HEK293 (cell line): ENCODE results near the gene ZFPM1.

Source experiments
- CTCF ChIA-PET: fragments of 350-600 bp; formaldehyde crosslinking; extraction: SDS; loops from one replicate; lab custom pipeline; 2021; ENCODE audit warnings: antibody characterized with exemption; lab: Yijun Ruan, JAX
- POLR2A ChIA-PET: fragments of 300-600 bp; formaldehyde crosslinking; extraction: SDS; loops from one replicate; lab custom pipeline; 2020; ENCODE audit warnings: antibody characterized with exemption, inconsistent platforms; lab: Yijun Ruan, JAX
- H3K27ac ChIP-seq: fragments of 200-500 bp; sonication (Bioruptor generic); 2 replicates; pipeline ENCODE4 v1.5.1; 2014; ENCODE audit warnings: low read depth, low read length, control low read depth, inconsistent platforms; ENCODE audit errors: extremely low read depth
- H3K36me3 ChIP-seq, 2 experiments: fragments of 200-500 bp in 1 of 2; sonication (Bioruptor generic) in 1 of 2; 1 replicate in 1 of 2; 2 replicates in 1 of 2; pipeline ENCODE4 v1.5.1; 2014 to 2017; ENCODE audit warnings: inconsistent platforms in 2 of 2, low read length in 2 of 2; ENCODE audit not compliant: control insufficient read depth in 2 of 2, insufficient read depth in 1 of 2
- H3K4me1 ChIP-seq: fragments of 200-500 bp; sonication (Bioruptor generic); 2 replicates; pipeline ENCODE4 v1.5.1; 2014; ENCODE audit warnings: mild to moderate bottlenecking, low read length, inconsistent platforms; ENCODE audit not compliant: control insufficient read depth, insufficient read depth
- H3K4me3 ChIP-seq: 2 replicates; pipeline ENCODE4 v1.5.1; 2011; ENCODE audit warnings: low read depth, mild to moderate bottlenecking, control low read depth, low read length, moderate library complexity
- H3K9me3 ChIP-seq: fragments of 200-500 bp; sonication (Bioruptor generic); 2 replicates; pipeline ENCODE4 v1.5.1; 2014; ENCODE audit warnings: low read depth, low read length, inconsistent platforms; ENCODE audit not compliant: control insufficient read depth, insufficient read depth
- BCL11A ChIP-seq: fragments of 450-650 bp; formaldehyde crosslinking; IDR thresholded peaks from 2 replicates; pipeline ENCODE4 v1.5.1; 2016; ENCODE audit warnings: low read depth, missing biosample characterization, missing genetic modification characterization
- PRDM1 ChIP-seq: fragments of 450-650 bp; formaldehyde crosslinking; IDR thresholded peaks from 2 replicates; pipeline ENCODE4; 2016; ENCODE audit warnings: missing biosample characterization, missing genetic modification characterization
- RBAK ChIP-seq: fragments of 450-650 bp; formaldehyde crosslinking; IDR thresholded peaks from 2 replicates; pipeline ENCODE4 v1.5.1; 2016; ENCODE audit warnings: missing biosample characterization, missing genetic modification characterization
- SP2 ChIP-seq: fragments of 450-650 bp; formaldehyde crosslinking; IDR thresholded peaks from 2 replicates; pipeline ENCODE4 v1.5.1; 2016; ENCODE audit warnings: missing biosample characterization, missing genetic modification characterization
- YY2 ChIP-seq: fragments of 450-650 bp; formaldehyde crosslinking; IDR thresholded peaks from 2 replicates; pipeline ENCODE4 v1.5.1; 2016; ENCODE audit warnings: missing biosample characterization, missing genetic modification characterization
- ZNF449 ChIP-seq: fragments of 450-650 bp; formaldehyde crosslinking; IDR thresholded peaks from 2 replicates; pipeline ENCODE4 v1.5.1; 2017; ENCODE audit warnings: missing biosample characterization, mild to moderate bottlenecking, missing genetic modification characterization, moderate library complexity
- ZNF664 ChIP-seq: fragments of 450-650 bp; formaldehyde crosslinking; IDR thresholded peaks from 2 replicates; pipeline ENCODE4 v1.5.1; 2016; ENCODE audit warnings: missing biosample characterization, missing genetic modification characterization
- ZNF768 ChIP-seq: fragments of 450-650 bp; formaldehyde crosslinking; IDR thresholded peaks from 2 replicates; pipeline ENCODE4 v1.5.1; 2018; ENCODE audit warnings: missing biosample characterization, mild to moderate bottlenecking, missing genetic modification characterization
- ZSCAN30 ChIP-seq: fragments of 450-650 bp; IDR thresholded peaks from 2 replicates; pipeline ENCODE4 v1.5.1; 2018; ENCODE audit warnings: missing biosample characterization, mild to moderate bottlenecking, missing genetic modification characterization, moderate library complexity
- ZSCAN5A ChIP-seq: fragments of 450-650 bp; formaldehyde crosslinking; IDR thresholded peaks from 2 replicates; pipeline ENCODE4 v1.5.1; 2016; ENCODE audit warnings: missing biosample characterization, missing genetic modification characterization
- TF ChIP-seq, protein P1 (sequence below): fragments of 450-650 bp; formaldehyde crosslinking; IDR thresholded peaks from 2 replicates; pipeline ENCODE4 v1.5.1; 2017; ENCODE audit warnings: missing biosample characterization, missing genetic modification characterization
- TF ChIP-seq, protein P2 (sequence below): fragments of 450-650 bp; formaldehyde crosslinking; IDR thresholded peaks from 2 replicates; pipeline ENCODE4 v1.5.1; 2016; ENCODE audit warnings: missing biosample characterization, missing genetic modification characterization
- TF ChIP-seq, protein P3 (sequence below): fragments of 450-650 bp; formaldehyde crosslinking; IDR thresholded peaks from 2 replicates; pipeline ENCODE4 v1.5.1; 2016; ENCODE audit warnings: missing biosample characterization, missing genetic modification characterization
- TF ChIP-seq, protein P4 (sequence below): fragments of 450-650 bp; formaldehyde crosslinking; IDR thresholded peaks from 2 replicates; pipeline ENCODE4 v1.5.1; 2017; ENCODE audit warnings: missing biosample characterization, missing genetic modification characterization

The ZFPM1 gene

GRCh38 chr16:88456356-88457292 is 3.5 kb downstream of the ZFPM1 start (continued):
- peak; percentile 82 for TF ChIP-seq ZNF449 (tag by site-specific recombination)
- TF ChIP-seq RBAK (tag by site-specific recombination): no peak
- TF ChIP-seq YY2 (tag by site-specific recombination): no peak
- TF ChIP-seq SP2 (tag by site-specific recombination): no peak
- TF ChIP-seq, protein P1, sequence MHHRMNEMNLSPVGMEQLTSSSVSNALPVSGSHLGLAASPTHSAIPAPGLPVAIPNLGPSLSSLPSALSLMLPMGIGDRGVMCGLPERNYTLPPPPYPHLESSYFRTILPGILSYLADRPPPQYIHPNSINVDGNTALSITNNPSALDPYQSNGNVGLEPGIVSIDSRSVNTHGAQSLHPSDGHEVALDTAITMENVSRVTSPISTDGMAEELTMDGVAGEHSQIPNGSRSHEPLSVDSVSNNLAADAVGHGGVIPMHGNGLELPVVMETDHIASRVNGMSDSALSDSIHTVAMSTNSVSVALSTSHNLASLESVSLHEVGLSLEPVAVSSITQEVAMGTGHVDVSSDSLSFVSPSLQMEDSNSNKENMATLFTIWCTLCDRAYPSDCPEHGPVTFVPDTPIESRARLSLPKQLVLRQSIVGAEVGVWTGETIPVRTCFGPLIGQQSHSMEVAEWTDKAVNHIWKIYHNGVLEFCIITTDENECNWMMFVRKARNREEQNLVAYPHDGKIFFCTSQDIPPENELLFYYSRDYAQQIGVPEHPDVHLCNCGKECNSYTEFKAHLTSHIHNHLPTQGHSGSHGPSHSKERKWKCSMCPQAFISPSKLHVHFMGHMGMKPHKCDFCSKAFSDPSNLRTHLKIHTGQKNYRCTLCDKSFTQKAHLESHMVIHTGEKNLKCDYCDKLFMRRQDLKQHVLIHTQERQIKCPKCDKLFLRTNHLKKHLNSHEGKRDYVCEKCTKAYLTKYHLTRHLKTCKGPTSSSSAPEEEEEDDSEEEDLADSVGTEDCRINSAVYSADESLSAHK (tag by site-specific recombination): no peak
- TF ChIP-seq BCL11A (tag by site-specific recombination): no peak
- TF ChIP-seq, protein P2, sequence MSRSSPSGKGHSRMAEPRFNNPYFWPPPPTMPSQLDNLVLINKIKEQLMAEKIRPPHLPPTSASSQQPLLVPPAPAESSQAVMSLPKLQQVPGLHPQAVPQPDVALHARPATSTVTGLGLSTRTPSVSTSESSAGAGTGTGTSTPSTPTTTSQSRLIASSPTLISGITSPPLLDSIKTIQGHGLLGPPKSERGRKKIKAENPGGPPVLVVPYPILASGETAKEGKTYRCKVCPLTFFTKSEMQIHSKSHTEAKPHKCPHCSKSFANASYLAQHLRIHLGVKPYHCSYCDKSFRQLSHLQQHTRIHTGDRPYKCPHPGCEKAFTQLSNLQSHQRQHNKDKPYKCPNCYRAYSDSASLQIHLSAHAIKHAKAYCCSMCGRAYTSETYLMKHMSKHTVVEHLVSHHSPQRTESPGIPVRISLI (tag by site-specific recombination): no peak

DNA sequence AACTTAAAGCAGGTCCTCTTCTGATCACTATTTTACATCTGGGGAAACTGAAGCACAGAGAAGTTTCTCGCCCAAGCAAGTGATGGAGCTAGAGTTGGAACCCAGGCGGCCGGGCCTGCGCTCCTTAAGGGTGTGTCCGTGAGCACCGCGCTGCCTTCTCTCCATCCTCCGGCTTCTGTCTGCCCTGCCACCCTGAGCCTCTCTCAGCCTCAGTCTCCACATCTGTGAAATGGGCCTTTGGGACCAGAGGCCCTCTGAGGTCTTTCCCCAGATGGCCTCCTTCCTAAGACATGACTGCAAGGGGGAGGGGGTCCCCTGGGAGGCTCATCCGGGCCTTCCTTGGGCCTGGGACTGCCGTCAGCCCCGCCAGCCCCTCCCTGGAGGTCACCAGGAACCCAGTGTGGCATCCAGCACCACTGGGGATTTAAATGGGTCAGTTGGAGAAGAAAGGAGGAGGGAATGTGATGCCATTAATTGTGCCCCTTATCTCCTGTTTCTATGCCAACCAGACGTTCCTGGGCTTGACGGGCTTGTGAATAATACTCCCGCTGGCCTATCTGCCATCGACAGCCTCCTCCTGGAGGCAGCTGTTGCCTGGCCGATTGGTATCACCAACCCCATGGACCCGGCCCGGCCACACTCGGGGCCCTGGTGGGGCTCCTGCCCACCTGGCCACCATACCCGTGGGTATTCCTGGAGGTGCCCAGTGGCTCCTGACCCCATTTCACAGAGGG is 5.1 kb downstream of the ZFPM1 start:
- TF ChIP-seq PRDM1: no peak
- TF ChIP-seq ZNF768 (tag by site-specific recombination): 0 out of 2 replicates have a peak, but pooled peaks have one; percentile 36
- 0 out of 2 replicates have a peak, but pooled peaks have one; percentile 6 for TF ChIP-seq ZNF664 (tag by site-specific recombination)
- TF ChIP-seq ZSCAN30 (tag by site-specific recombination): 0 out of 2 replicates have a peak, but pooled peaks have one; percentile 43
- ChIA-PET CTCF (interaction anchor here (0.7 to 1.1 kb wide), 2 partner anchors 21 to 104 kb away, joined by 3 to 5 read pairs; no protein-coding TSS in a partner anchor), POLR2A (no interaction called here)
- Histone ChIP-seq H3K4me3 (no peak overlapping the region), H3K27ac (no peak overlapping the region), H3K4me1 (peaks cover 5% of the 10 kb centered on the region; the same call in 1 of the 2 replicates), H3K9me3 (no peaks in the 10 kb centered on the region), H3K36me3 (peaks cover 0 to 4% of the 10 kb centered on the region in 2 experiments; a peak in 1 of 3 replicates)

GRCh38 chr16:88458773-88459235 is 5.7 kb downstream of the ZFPM1 start:
- H3K27ac ChIP-seq: no peak overlapping the region
- no peaks in the 10 kb centered on the region for H3K9me3 ChIP-seq
- POLR2A ChIA-PET: no interaction called here
- no peak overlapping the region for H3K4me3 ChIP-seq
- peaks cover 5% of the 10 kb centered on the region; the same call in 1 of the 2 replicates for H3K4me1 ChIP-seq
- CTCF ChIA-PET: no interaction called here
- H3K36me3 ChIP-seq: peaks cover 0 to 4% of the 10 kb centered on the region in 2 experiments; a peak in 1 of 3 replicates
- TF ChIP-seq, protein P3, sequence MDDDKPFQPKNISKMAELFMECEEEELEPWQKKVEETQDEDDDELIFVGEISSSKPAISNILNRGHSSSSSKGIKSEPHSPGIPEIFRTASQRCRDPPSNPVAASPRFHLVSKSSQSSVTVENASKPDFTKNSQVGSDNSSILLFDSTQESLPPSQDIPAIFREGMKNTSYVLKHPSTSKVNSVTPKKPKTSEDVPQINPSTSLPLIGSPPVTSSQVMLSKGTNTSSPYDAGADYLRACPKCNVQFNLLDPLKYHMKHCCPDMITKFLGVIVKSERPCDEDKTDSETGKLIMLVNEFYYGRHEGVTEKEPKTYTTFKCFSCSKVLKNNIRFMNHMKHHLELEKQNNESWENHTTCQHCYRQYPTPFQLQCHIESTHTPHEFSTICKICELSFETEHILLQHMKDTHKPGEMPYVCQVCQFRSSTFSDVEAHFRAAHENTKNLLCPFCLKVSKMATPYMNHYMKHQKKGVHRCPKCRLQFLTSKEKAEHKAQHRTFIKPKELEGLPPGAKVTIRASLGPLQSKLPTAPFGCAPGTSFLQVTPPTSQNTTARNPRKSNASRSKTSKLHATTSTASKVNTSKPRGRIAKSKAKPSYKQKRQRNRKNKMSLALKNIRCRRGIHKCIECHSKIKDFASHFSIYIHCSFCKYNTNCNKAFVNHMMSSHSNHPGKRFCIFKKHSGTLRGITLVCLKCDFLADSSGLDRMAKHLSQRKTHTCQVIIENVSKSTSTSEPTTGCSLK (tag by site-specific recombination): no peak
- no peak for TF ChIP-seq ZSCAN5A (tag by site-specific recombination)
- TF ChIP-seq, protein P4, sequence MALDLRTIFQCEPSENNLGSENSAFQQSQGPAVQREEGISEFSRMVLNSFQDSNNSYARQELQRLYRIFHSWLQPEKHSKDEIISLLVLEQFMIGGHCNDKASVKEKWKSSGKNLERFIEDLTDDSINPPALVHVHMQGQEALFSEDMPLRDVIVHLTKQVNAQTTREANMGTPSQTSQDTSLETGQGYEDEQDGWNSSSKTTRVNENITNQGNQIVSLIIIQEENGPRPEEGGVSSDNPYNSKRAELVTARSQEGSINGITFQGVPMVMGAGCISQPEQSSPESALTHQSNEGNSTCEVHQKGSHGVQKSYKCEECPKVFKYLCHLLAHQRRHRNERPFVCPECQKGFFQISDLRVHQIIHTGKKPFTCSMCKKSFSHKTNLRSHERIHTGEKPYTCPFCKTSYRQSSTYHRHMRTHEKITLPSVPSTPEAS (tag by site-specific recombination): no peak
- no peak for TF ChIP-seq ZNF768 (tag by site-specific recombination)
